GM12875 (cell line): ENCODE results near the gene ACKR2.

Source experiments
- H3K4me3 ChIP-seq: one replicate; pipeline ENCODE4 v1.5.1; 2011; ENCODE audit warnings: low read depth, low read length, control low read depth
- TF ChIP-seq, protein P1 (sequence below): IDR thresholded peaks from 2 replicates; pipeline ENCODE4 v1.5.1; 2011; ENCODE audit warnings: low read depth, mild to moderate bottlenecking, control low read depth, inconsistent platforms, low read length, moderate library complexity, borderline replicate concordance; ENCODE audit not compliant: insufficient read depth

Gene ACKR2

DNA sequence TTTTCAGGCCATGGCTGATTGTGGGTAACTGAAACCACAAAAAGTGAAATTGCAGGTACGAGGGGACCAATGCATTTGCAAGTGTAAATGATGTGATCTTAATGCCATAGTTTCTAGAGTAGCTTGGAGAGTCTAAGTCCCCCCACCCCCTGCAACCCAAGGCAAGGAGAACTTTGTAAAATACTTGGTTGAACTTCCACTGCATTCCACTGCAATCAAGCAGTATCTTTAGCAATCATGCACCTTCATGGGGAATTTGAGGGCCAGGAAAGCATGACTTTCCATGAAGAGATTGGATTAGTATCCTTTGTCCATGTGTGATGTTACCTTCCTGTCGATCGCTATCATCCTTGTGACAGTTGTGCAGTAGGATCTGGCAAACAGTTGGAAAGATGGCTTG lies 77.8 kb downstream of the ACKR2 start:
- TF ChIP-seq, protein P1, sequence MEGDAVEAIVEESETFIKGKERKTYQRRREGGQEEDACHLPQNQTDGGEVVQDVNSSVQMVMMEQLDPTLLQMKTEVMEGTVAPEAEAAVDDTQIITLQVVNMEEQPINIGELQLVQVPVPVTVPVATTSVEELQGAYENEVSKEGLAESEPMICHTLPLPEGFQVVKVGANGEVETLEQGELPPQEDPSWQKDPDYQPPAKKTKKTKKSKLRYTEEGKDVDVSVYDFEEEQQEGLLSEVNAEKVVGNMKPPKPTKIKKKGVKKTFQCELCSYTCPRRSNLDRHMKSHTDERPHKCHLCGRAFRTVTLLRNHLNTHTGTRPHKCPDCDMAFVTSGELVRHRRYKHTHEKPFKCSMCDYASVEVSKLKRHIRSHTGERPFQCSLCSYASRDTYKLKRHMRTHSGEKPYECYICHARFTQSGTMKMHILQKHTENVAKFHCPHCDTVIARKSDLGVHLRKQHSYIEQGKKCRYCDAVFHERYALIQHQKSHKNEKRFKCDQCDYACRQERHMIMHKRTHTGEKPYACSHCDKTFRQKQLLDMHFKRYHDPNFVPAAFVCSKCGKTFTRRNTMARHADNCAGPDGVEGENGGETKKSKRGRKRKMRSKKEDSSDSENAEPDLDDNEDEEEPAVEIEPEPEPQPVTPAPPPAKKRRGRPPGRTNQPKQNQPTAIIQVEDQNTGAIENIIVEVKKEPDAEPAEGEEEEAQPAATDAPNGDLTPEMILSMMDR, result no peak
- H3K4me3 ChIP-seq, result no peak overlapping the region

DNA sequence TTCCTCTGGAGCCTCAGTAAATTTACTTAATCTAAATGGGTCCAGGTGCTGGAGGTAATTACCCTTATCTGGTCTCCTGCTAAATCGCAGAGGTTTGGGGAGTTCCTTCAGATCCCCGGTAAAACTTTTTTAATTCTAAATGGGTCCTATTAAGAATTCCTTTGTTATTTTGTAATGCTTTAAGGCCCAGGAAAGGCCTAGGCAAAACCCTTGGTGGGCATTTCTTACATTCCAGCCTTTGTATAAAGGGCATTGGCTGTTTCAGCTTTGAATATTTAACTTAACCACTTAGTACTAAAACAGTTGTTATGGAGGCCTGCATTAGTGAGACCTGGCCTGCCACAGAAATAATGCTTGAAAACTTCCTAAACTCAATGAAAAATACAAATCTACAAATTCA lies 81.8 kb downstream of the ACKR2 start:
- no peak overlapping the region for H3K4me3 ChIP-seq
- TF ChIP-seq, protein P1, result no peak

GRCh38 chr3:42892169-42892568 lies 82.9 kb downstream of the ACKR2 start:
- H3K4me3 ChIP-seq, result no peak overlapping the region
- TF ChIP-seq, protein P1, result no peak

DNA sequence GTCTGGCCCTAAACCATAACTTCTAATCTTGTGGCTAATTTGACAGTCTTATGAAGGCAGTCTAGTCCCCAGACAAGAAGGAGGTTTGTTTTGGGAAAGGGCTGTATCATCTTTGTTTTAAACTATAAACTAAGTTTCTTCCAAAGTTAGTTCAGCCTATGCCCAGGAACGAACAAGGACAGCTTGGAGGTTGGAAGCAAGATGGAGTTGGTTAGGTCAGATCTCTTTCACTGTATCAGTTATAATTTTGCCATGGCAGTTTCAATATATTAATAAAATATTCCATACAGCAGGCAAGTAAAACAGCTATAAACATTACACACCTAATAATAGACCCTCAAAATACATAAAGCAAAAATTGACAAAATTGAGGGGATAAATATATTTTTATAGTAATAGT lies 83.6 kb downstream of the ACKR2 start:
- TF ChIP-seq, protein P1, result no peak
- no peak overlapping the region for H3K4me3 ChIP-seq

- TF ChIP-seq, protein P1, result no peak
- no peak overlapping the region for H3K4me3 ChIP-seq
Measured at GRCh38 chr3:42894698-42895579, 85.7 kb downstream of the ACKR2 start.

DNA sequence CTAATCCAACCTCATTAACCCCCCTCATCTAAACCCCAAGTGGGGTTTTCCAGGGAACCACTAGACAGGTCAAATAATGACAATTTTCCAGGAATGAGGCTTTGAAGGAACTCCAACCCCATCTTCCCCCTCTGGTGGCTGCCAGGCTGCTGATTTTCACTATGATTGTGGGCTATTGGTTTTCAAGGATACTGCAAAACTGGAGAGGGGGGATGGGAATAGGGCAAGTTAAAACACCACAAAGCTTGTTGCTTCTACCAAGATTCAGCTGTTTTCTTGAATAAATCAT lies 86.3 kb downstream of the ACKR2 start:
- no peak overlapping the region for H3K4me3 ChIP-seq
- TF ChIP-seq, protein P1, result no peak
